SU-DHL-6 (cell line): Measurements from ENCODE around the gene PRPF40A.

Experiments used
- H2AFZ ChIP-seq: fragments of 200-600 bp; sonication (generic); 2 replicates; pipeline ENCODE4 v1.6.1; 2014; ENCODE audit warnings: low read depth, mild to moderate bottlenecking, moderate library complexity, mixed read lengths, antibody characterized with exemption, low read length; ENCODE audit not compliant: severe bottlenecking
- H3F3A ChIP-seq: fragments of 200-600 bp; shearing (Covaris generic); 2 replicates; pipeline ENCODE4 v1.6.0; 2016; ENCODE audit warnings: antibody characterized with exemption, mild to moderate bottlenecking; ENCODE audit not compliant: insufficient read depth
- H3K27ac ChIP-seq: fragments of 200-600 bp; sonication (generic); 2 replicates; pipeline ENCODE4 v1.5.1; 2016; ENCODE audit warnings: low read depth, mild to moderate bottlenecking, low read length, moderate library complexity, mixed read lengths
- H3K27me3 ChIP-seq: fragments of 200-600 bp; sonication (generic), shearing (Covaris generic); 2 replicates; pipeline ENCODE4 v1.6.0; 2014; ENCODE audit warnings: mild to moderate bottlenecking, low read length
- H3K36me3 ChIP-seq: fragments of 200-600 bp; sonication (generic); 2 replicates; pipeline ENCODE4 v1.6.1; 2014; ENCODE audit warnings: mild to moderate bottlenecking, low read length, mixed read lengths
- H3K4me2 ChIP-seq: fragments of 300-600, 200-600 bp; shearing (Covaris generic), sonication (generic); 2 replicates; pipeline ENCODE4 v1.6.0; 2014; ENCODE audit warnings: low read length, low read depth, mild to moderate bottlenecking; ENCODE audit not compliant: poor library complexity, severe bottlenecking
- H3K4me3 ChIP-seq: fragments of 200-600 bp; sonication (generic); 2 replicates; pipeline ENCODE4 v1.5.1; 2014; ENCODE audit warnings: antibody characterized with exemption, low read length, mild to moderate bottlenecking, mixed read lengths; ENCODE audit not compliant: insufficient read depth, poor library complexity, severe bottlenecking
- H3K79me2 ChIP-seq: fragments of 200-600 bp; sonication (generic); 2 replicates; pipeline ENCODE4 v1.6.1; 2014; ENCODE audit warnings: mild to moderate bottlenecking, low read length, moderate library complexity; ENCODE audit not compliant: insufficient read depth
- H3K9ac ChIP-seq: fragments of 200-600 bp; sonication (generic); 2 replicates; pipeline ENCODE4 v1.7.0; 2014; ENCODE audit warnings: mild to moderate bottlenecking, low read length
- H3K9me2 ChIP-seq: fragments of 200-600 bp; sonication (generic); replicated peaks from 2 replicates; pipeline ENCODE4 v1.6.1; 2014; ENCODE audit warnings: low read length; ENCODE audit not compliant: insufficient read depth
- H3K9me3 ChIP-seq: fragments of 200-600 bp; sonication (generic); 2 replicates; pipeline ENCODE4 v1.6.1; 2014; ENCODE audit warnings: low read length, mixed read lengths; ENCODE audit not compliant: insufficient read depth
- H4K20me1 ChIP-seq: fragments of 200-600 bp; sonication (generic); 2 replicates; pipeline ENCODE4 v1.6.1; 2014; ENCODE audit warnings: low read depth, mild to moderate bottlenecking, antibody characterized with exemption, low read length, moderate library complexity, mixed read lengths
- EZH2phosphoT487 ChIP-seq: fragments of 200-600 bp; sonication (generic), shearing (Covaris generic); conservative IDR thresholded peaks from 2 replicates; pipeline ENCODE4 v1.6.1; 2018; ENCODE audit warnings: mild to moderate bottlenecking, antibody characterized with exemption, low read length, moderate library complexity, mixed read lengths
- TF ChIP-seq, protein P1 (sequence below): fragments of 200-600 bp; sonication (generic); IDR thresholded peaks from one replicate; pipeline ENCODE4 v1.5.1; 2017; ENCODE audit warnings: antibody characterized with exemption, mild to moderate bottlenecking, low read length, moderate library complexity; ENCODE audit not compliant: insufficient read depth, poor library complexity, severe bottlenecking

PRPF40A gene

DNA sequence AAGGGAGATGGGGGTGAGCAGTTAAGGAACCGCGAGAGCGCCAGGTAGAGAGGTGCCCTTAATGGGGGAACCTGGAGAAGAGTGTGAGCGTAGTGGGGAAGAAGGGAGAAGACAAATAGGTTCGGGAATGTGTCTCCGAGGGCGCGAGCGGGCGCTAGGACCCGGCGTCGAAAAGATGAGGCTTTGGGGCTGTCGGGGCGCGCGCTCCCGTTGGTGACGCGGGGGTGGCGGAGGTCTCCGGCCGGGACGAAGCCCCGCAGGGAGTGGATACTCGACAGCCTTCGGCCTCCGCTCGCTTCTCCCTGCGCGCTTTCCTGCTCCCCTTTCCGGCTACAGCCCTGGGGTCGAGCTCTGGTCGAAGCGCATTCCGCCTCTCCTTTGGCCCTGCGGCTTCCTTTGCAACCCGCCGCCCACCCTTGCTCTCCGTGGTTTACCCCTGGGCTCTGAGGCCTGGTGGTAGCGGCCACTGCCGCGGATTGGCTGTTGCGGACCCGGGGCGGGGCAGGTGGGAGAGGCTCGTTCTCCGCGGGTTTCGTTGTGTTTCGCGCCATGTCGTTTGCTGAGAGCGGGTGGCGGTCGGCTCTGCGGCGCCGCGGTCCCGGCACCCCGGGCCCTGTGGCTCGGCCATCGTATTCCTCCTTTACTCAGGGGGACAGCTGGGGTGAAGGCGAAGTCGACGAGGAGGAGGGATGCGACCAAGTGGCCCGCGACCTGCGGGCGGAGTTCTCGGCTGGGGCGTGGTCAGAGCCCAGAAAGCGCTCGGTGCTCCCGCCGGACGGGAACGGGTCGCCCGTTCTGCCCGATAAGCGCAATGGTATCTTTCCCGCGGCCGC is 1.0 kb upstream of the PRPF40A start, which contains the start of gene ARL6IP6:
ARL6IP6 (plus strand) TSS at position 545 of the 833 bp plus-strand sequence; CDS start at position 550, 5 bp downstream.
- Histone ChIP-seq H3K9ac (peak within 1 kb of the TSS; percentile 95), H3K4me3 (peak within 1 kb of the TSS; percentile 94), H3K9me2 (no peaks in the 10 kb centered on the region), H3K4me2 (peak within 1 kb of the TSS; percentile 95), H3F3A (peaks cover 10% of the 10 kb centered on the region; the same call in 1 of the 2 replicates), H3K27me3 (no peaks in the 10 kb centered on the region), H4K20me1 (peaks cover 32% of the 10 kb centered on the region), H3K9me3 (no peaks in the 10 kb centered on the region), H3K79me2 (peaks cover 83% of the 10 kb centered on the region), H3K36me3 (peaks cover 41% of the 10 kb centered on the region), H2AFZ (peak within 1 kb of the TSS; percentile 94), H3K27ac (peak within 1 kb of the TSS; percentile 90)
- TF ChIP-seq EZH2phosphoT487: no peak
- TF ChIP-seq, protein P1, sequence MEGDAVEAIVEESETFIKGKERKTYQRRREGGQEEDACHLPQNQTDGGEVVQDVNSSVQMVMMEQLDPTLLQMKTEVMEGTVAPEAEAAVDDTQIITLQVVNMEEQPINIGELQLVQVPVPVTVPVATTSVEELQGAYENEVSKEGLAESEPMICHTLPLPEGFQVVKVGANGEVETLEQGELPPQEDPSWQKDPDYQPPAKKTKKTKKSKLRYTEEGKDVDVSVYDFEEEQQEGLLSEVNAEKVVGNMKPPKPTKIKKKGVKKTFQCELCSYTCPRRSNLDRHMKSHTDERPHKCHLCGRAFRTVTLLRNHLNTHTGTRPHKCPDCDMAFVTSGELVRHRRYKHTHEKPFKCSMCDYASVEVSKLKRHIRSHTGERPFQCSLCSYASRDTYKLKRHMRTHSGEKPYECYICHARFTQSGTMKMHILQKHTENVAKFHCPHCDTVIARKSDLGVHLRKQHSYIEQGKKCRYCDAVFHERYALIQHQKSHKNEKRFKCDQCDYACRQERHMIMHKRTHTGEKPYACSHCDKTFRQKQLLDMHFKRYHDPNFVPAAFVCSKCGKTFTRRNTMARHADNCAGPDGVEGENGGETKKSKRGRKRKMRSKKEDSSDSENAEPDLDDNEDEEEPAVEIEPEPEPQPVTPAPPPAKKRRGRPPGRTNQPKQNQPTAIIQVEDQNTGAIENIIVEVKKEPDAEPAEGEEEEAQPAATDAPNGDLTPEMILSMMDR: no peak

DNA sequence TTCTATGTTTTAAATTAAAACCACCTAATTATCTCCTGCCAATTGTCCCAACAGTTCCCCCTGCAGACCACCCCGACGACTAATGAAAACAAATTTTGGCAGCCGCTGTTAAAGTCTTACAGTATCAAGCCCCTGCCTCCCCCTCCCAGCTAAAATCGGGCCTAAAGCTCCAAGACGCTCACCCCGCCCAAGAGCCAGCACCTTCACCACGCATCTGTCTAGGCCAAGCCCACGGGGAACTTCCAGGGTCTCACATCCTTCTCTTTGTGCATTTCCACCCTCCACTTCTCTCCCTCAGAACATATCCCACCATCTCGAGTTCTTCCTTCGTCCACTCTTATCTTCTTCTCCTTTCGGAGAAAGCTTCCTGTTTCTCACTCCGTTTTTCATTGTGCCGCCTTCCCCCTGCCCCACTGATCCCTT is 445 bp downstream of the PRPF40A start:
- H3K36me3 ChIP-seq: peaks cover 47% of the 10 kb centered on the region

DNA sequence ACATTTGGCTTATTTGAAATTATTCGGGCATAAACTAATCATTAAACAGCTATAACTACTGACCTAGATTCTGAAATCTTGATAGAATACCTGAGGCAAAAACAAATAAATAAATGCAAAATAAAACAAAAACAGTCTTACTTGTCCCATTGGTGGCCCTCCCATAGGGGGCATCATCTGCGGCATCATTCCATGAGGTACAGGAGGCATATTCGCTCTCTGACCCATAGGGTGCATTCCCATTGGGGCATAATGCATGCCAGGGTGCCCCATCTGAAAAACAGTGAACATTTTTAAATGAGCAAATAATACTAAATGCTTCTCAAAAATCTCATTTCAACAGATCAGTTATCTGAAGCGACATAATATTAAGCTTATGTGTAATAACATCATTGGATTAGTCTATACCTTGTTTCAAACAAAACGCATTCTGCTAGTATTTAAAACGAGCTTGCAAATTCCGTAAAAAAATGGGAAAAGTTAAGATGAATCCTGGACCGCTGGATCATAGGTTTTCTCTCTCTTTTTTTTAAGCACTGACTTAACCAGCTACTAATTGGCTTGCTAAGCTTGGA is 1.3 kb downstream of the PRPF40A start:
- Histone ChIP-seq H3K9me3 (no peaks in the 10 kb centered on the region), H3K9me2 (no peaks in the 10 kb centered on the region), H3K36me3 (peaks cover 44% of the 10 kb centered on the region), H3K4me2 (peak overlapping the region; percentile 98), H3K27me3 (no peaks in the 10 kb centered on the region), H3K4me3 (peak overlapping the region; percentile 94), H4K20me1 (peaks cover 42% of the 10 kb centered on the region), H2AFZ (no peak overlapping the region), H3K9ac (peak overlapping the region; percentile 95), H3K27ac (no peak overlapping the region), H3K79me2 (peaks cover 83% of the 10 kb centered on the region), H3F3A (0 out of 2 replicates have a peak, but pooled peaks cover 6% of the 10 kb centered on the region)
- no peak for TF ChIP-seq EZH2phosphoT487
- TF ChIP-seq, protein P1: peak; percentile 49

More for the DNA sequence above, 445 bp downstream of the PRPF40A start:
- Histone ChIP-seq H3K4me3 (peak overlapping the region; percentile 94), H3K9me2 (no peaks in the 10 kb centered on the region), H3K9me3 (no peaks in the 10 kb centered on the region), H4K20me1 (peaks cover 35% of the 10 kb centered on the region), H2AFZ (peak overlapping the region; percentile 84), H3K79me2 (peaks cover 83% of the 10 kb centered on the region), H3K9ac (peak overlapping the region; percentile 95), H3F3A (0 out of 2 replicates have a peak, but pooled peaks cover 6% of the 10 kb centered on the region), H3K4me2 (peak overlapping the region; percentile 98), H3K27me3 (no peaks in the 10 kb centered on the region), H3K27ac (peak overlapping the region; percentile 76)
- no peak for TF ChIP-seq EZH2phosphoT487
- TF ChIP-seq, protein P1: no peak
